IMR-90 (cell line): ENCODE measurements around the gene CALHM6.

Experiments
- CEBPB ChIP-seq: IDR thresholded peaks from 2 replicates; pipeline ENCODE4 v1.6.1; 2012; ENCODE audit warnings: low read depth, low read length, improper control_type of control experiment
- CTCF ChIP-seq: conservative IDR thresholded peaks from 2 replicates; pipeline ENCODE4 v1.5.1; 2012; ENCODE audit warnings: mild to moderate bottlenecking, low read depth, low read length, improper control_type of control experiment
- MAFK ChIP-seq: IDR thresholded peaks from 2 replicates; pipeline ENCODE4 v1.6.1; 2012; ENCODE audit warnings: low read depth, low read length, improper control_type of control experiment
- MAZ ChIP-seq: IDR thresholded peaks from 2 replicates; pipeline ENCODE4 v1.6.1; 2012; ENCODE audit warnings: low read depth, mild to moderate bottlenecking, low read length, improper control_type of control experiment, moderate library complexity, borderline replicate concordance
- POLR2A ChIP-seq: IDR thresholded peaks from 2 replicates; pipeline ENCODE4 v1.6.1; 2012; ENCODE audit warnings: mild to moderate bottlenecking, low read depth, low read length
- RAD21 ChIP-seq: IDR thresholded peaks from 2 replicates; pipeline ENCODE4 v1.6.1; 2012; ENCODE audit warnings: low read length, improper control_type of control experiment
- RCOR1 ChIP-seq: IDR thresholded peaks from 2 replicates; pipeline ENCODE4 v1.6.1; 2012; ENCODE audit warnings: mild to moderate bottlenecking, low read length, improper control_type of control experiment; ENCODE audit not compliant: insufficient replicate concordance
- USF2 ChIP-seq: fragments of 150-350 bp; IDR thresholded peaks from 2 replicates; pipeline ENCODE4 v1.6.1; 2017; ENCODE audit warnings: mild to moderate bottlenecking, antibody characterized with exemption, low read length, low read depth

- TF ChIP-seq CTCF (0 out of 2 replicates have a peak, but pooled peaks have one; percentile 8), USF2 (peak; percentile 57; the same call in 1 of the 2 replicates), POLR2A (no peak), MAZ (no peak), RCOR1 (no peak), CEBPB (no peak; the same call in none of the 2 replicates), RAD21 (no peak), MAFK (0 out of 2 replicates have a peak, but pooled peaks have one; percentile 37)
These were observed 13.6 kb upstream of the CALHM6 start for GRCh38 chr6:116447496-116448011.
